HG02763 (cell line): ENCODE data around the gene ATP6V0B.

Source experiments
- ATAC-seq: cut with Tn5 transposase; IDR thresholded peaks from one replicate; pipeline ENCODE4 v1.9.1; 2021; ENCODE audit warnings: mild to moderate bottlenecking, moderate library complexity; ENCODE audit not compliant: unreplicated experiment

The ATP6V0B gene

GRCh38 chr1:43974443-43975248 lies at the start of gene ATP6V0B:
ATP6V0B (plus strand) TSS chr1:43974960; CDS start chr1:43975041, 81 bp downstream.
- ATAC-seq, result peak; percentile 68

- ATAC-seq, result no peak
Observed at GRCh38 chr1:43925846-43926245, 48.9 kb upstream of the ATP6V0B start.

- ATAC-seq, result no peak
Observed at GRCh38 chr1:43930168-43930948, 44.4 kb upstream of the ATP6V0B start.

DNA sequence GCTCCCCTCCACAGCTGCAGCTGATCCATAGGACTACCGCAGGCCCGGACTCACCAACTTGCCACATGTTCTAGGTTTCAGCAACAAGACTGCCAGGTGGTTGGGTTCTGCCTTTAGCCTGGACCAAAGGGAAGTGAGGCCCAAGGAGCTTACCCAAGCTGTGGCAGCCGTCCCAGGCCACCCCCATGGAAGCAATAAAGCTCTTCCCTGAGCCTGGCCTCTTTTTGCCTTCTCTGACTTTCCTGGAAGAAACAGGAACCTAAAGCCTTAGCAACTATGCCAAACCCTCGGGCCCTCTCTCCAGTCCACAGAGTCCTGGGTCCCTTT lies 43.8 kb upstream of the ATP6V0B start:
- no peak for ATAC-seq

DNA sequence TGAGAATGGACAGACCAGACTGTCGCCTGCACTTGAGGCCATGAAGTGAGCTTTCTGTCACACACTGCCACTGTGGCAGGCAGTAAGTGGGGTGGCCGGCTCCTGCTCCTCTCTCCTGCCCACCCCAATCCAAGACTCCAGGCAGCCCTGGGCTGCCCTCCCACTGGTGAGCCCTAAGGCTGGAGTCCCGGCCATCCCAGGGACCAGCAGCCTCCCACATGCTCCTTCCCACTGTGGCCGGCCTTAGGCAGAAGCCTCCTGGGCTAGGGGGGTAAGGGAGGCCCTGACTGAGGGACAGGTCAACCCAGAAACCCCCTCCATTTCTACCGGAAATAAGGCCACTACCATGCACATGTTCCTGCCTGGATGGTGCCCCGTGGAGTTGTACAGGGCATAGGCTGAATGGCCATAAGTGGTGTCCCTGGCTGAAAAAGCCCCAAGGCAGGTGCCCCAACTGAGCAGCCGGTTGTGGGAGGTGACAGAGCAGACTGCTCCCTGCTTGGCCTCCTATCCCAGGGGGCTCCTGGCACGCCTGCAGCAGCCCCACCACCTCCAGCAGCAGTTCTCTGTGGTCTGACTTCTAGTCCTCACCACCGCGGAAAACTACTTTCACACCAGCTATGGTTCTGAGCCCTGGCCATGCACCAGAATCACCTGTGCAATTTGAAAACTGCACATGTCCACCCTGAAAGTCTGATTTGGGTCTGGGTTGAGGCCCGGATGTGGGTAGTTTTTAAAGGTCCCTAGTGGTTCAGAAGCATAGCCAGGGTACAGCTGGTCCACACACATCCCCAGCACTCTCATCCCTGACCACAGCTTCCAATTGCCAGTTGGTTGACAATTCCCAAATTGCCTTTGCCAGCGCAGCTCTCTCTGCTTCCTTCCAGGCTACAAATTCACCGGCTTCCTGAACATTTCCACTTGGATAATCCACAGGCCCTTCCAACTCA lies 42.8 kb upstream of the ATP6V0B start:
- ATAC-seq, result no peak

- ATAC-seq, result no peak
Observed at GRCh38 chr1:43932786-43933385, 41.9 kb upstream of the ATP6V0B start.

DNA sequence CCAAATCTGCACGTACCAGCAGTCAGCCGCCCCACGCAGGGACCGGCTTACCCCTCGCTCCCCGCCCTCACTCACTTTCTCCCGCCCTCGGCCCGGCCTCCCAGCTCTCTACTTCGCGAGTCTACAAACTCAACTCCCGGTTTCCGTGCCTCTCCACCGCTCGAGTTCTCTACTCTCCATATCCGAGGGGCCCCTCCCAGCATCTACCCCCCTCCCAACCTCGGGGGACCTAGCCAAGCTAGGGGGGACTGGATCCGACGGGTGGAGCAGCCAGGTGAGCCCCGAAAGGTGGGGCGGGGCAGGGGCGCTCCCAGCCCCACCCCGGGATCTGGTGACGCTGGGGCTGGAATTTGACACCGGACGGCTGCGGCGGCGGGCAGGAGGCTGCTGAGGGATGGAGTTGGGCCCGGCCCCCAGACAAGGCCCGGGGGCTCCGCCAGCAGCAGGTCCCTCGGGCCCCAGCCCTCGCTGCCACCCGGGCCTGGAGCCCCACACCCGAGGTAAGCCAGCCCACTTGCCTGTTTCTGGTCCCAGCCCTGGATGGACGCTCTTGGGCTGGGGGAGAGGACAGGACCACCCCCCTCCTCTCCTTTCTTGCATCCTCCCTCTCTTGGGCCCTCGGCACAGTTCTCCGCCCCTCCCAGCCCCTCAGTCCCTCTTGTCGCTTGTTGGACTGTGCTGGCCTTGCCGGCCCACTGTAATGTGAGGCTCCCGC lies 41.2 kb upstream of the ATP6V0B start, which contains the start of gene ARTN:
Gene ARTN (plus strand): TSS at position 416 of the 715 bp plus-strand sequence. CDS start 1,856 bp downstream, outside the sequence.
- ATAC-seq, result no peak

DNA sequence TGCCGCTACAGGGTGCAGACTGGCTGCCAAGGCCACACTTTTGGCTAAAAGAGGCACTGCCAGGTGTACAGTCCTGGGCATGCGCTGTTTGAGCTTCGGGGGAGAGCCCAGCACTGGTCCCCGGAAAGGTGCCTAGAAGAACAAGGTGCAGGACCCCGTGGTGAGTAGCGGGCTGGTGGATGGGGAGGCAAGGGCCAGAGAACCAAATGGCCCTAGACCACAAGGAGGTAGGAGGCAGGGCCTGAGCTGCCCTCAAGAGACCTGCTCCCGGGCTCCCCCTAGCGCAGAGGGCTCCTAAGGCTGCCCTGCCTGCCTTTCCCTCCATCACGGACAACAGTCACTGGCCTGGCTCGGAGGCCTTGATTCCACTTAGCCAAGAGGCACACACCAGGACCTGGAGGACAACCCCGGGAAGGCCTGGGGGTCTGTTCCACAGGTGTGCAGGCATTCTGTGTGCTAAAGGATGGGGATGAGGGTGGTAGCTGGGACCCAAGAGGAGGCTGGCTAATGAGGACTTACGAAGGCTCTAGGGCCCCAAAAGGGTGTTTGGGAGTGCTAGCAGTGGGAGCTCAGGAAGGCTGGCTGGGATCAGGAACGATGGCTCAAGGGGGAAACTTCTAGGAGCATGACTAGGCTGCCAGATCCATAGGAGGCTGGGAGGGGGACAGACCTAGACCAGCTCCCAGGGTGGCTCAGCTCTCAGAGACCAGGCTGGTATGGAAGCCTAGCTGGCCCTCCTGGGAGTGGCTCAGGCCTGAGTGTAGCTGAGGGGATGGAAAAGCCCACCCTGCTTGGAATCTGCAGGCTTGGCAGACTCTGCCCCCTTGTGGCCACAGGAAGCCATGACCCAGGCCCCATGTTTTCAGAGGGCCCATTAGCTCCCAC lies 40.4 kb upstream of the ATP6V0B start:
- ATAC-seq, result no peak

DNA sequence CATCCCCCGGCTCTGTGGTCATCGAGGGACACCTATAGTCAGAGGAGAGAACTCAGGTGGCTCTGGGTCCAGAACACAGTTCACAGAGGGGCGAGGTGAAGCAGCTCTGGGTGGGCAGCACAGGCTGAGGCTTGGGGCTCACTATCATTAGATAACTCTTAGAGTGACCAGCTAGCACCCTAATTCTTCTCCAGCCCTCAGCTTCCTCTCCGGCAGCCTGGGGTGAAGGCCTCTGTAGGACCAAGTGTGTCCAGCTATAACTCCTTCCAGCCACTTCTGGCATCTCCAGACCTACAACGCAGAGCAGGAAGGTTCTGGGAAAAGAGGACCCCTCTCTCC lies 39.8 kb upstream of the ATP6V0B start:
- ATAC-seq, result no peak

DNA sequence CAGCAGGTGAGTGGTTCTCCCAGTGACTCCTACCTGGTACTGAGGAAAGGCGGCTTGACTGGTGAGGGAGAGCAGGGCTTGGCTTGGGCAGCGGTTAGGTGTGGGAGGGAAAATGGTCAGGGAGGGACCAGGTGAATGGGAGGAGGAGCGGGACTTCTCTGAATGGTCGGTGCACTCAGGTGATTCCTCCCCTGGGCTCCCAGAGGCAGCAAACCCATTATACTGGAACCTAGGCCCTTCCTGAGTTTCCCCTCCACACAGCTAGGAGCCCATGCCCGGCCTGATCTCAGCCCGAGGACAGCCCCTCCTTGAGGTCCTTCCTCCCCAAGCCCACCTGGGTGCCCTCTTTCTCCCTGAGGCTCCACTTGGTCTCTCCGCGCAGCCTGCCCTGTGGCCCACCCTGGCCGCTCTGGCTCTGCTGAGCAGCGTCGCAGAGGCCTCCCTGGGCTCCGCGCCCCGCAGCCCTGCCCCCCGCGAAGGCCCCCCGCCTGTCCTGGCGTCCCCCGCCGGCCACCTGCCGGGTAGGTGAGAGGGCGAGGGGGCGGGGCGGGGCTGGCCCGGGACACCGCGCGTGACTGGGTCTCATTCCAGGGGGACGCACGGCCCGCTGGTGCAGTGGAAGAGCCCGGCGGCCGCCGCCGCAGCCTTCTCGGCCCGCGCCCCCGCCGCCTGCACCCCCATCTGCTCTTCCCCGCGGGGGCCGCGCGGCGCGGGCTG lies 38.9 kb upstream of the ATP6V0B start:
- no peak for ATAC-seq

- no peak for ATAC-seq
Observed at GRCh38 chr1:43936431-43937151, 38.2 kb upstream of the ATP6V0B start.

- no peak for ATAC-seq
Observed at GRCh38 chr1:43937179-43937865, 37.4 kb upstream of the ATP6V0B start.

DNA sequence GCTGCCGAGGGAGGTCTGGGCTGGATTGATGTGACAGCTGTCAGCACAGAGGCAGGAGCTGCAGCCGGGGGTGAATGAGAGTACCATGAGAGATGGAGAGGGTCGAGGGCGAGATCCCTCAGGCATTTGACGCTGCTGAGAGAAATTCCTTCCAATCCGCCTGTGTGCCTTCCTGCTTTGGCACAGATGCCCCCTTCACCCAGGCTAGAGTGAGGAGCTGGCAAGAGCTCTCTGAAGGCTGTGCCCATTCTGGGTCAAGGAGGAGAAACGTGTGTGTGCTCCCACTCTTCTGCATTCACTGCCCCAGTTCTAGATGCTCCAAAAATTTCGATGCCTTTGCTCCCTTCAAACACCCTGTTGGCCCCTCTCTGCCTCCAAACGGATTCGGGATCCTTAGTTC lies 36.4 kb upstream of the ATP6V0B start:
- ATAC-seq, result no peak

DNA sequence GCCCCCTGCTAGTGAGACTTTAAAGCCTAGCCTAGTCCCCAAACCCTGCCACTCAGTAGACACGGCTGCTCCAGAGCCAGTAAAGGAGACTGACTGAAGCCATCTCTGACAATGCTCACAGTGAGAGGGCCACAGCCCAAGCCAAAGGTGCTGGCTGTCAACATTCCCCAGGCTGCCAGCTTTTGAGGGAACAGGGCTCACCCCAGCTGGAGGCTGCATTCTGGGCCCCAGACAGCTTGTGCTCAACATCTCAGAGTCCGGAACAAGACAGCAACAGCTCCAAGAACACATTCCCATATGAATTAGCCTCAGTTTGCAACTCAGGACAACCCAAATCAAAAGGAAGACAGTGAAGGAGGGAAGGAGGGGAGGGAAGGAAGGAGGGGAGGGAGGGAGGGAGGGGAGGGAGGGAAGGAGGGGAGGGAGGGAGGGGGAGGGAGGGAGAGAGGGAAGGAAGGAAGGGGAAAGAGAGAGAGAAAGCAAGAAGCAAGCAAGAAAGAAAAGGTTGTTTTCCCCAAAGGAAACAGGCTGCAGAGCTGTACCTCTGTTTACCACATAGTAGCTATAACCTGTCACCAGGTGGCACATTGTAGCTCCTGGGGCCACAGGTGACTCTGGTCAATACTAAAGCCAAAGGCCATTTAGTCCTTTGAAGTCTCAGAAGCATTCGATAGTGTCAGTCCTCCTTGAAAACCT lies 35.7 kb upstream of the ATP6V0B start:
- no peak for ATAC-seq

DNA sequence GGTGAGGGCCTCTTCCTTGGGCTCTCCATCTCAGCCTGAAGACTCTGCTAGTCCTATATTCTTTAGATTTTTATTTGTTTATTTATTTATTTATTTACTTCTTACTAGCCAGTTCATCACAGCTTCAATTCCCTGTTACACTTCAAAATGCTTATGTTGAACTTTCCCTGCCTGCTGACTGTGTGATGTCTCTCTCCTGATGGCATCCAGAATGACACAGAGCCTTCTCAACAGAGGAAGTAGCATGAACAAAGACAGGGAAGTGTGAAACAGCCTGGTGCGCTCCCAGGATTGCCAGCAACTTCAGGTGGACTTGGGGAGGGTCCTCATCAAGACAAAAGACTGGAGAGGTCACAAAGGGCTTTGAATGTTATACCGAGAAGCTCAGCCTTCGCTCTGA lies 32.3 kb upstream of the ATP6V0B start:
- no peak for ATAC-seq

- ATAC-seq, result no peak
Observed at GRCh38 chr1:43944860-43945259, 29.9 kb upstream of the ATP6V0B start.
